Fibroblast of lung (primary cell): ENCODE results near the gene NF1. TPM values are rescaled to one million over a fixed set of nuclear protein-coding genes. Genes with fewer than 3 reads are reported as not detected.

Experiments
- DNase-seq, 2 donors: peaks; one replicate each; pipeline versions ENCODE4 v3.0.0 to v3.0.0-alpha.2; 2010; ENCODE audit warnings: low read depth in 2 of 2
- H2AFZ ChIP-seq: 2 replicates; pipeline ENCODE4 v1.5.1; 2012; ENCODE audit warnings: low read length, control low read depth, inconsistent platforms
- H3K27ac ChIP-seq: 2 replicates; pipeline ENCODE4 v1.5.1; 2011; ENCODE audit warnings: low read length, control low read depth; ENCODE audit not compliant: insufficient read depth
- H3K27me3 ChIP-seq: 2 replicates; pipeline ENCODE4 v1.5.1; 2011; ENCODE audit warnings: mild to moderate bottlenecking, low read length; ENCODE audit not compliant: control insufficient read depth, insufficient read depth
- H3K36me3 ChIP-seq: 2 replicates; pipeline ENCODE4 v1.5.1; 2011; ENCODE audit warnings: low read length; ENCODE audit not compliant: control insufficient read depth, insufficient read depth
- H3K4me1 ChIP-seq: 2 replicates; pipeline ENCODE4 v1.5.1; 2011; ENCODE audit warnings: low read length; ENCODE audit not compliant: control insufficient read depth, insufficient read depth; ENCODE audit errors: extremely low read depth
- H3K4me2 ChIP-seq: 2 replicates; pipeline ENCODE4 v1.5.1; 2011; ENCODE audit warnings: low read length, control low read depth; ENCODE audit not compliant: insufficient read depth; ENCODE audit errors: extremely low read depth
- H3K4me3 ChIP-seq, 4 experiments: fragments of 200-600 bp in 1 of 4; sonication (generic) in 1 of 4; replicated peaks in 1 of 4; 2 replicates each; pipeline ENCODE4 v1.5.1; 2011 to 2016; ENCODE audit warnings: low read length in 4 of 4, low read depth in 3 of 4, mild to moderate bottlenecking in 3 of 4, control low read depth in 2 of 4, inconsistent platforms in 1 of 4, mixed read lengths in 1 of 4; ENCODE audit not compliant: insufficient read depth in 1 of 4; ENCODE audit errors: control extremely low read depth in 1 of 4
- H3K79me2 ChIP-seq: 2 replicates; pipeline ENCODE4 v1.5.1; 2012; ENCODE audit warnings: mild to moderate bottlenecking, low read length, inconsistent platforms; ENCODE audit not compliant: control insufficient read depth, insufficient read depth
- H3K9ac ChIP-seq: 2 replicates; pipeline ENCODE4 v1.5.1; 2011; ENCODE audit warnings: mild to moderate bottlenecking, low read length, control low read depth; ENCODE audit not compliant: insufficient read depth
- H3K9me3 ChIP-seq: 2 replicates; pipeline ENCODE4 v1.5.1; 2012; ENCODE audit warnings: low read depth, low read length; ENCODE audit not compliant: control insufficient read depth, insufficient read depth
- H4K20me1 ChIP-seq: 2 replicates; pipeline ENCODE4 v1.5.1; 2011; ENCODE audit warnings: low read length; ENCODE audit not compliant: control insufficient read depth, insufficient read depth; ENCODE audit errors: extremely low read depth
- EZH2 ChIP-seq: IDR thresholded peaks from 2 replicates; pipeline ENCODE4 v1.5.1; 2012; ENCODE audit warnings: low read length, control low read depth, mild to moderate bottlenecking; ENCODE audit errors: missing control alignments
- polyA plus RNA-seq, 2 donors: library from polyadenylated mRNA; depleted of rRNA in 1 of 2; stranded (reverse) in 1 of 2; unstranded in 1 of 2; fragments of >200 nt; gene quantifications; 2 replicates each; pipeline ENCODE4 v1.2.1, GENCODE V29; 2011 to 2012; ENCODE audit warnings: missing spikeins in 1 of 2
- total RNA-seq: library from RNA; depleted of rRNA; stranded (reverse); fragments of >200 nt; gene quantifications from 2 replicates; pipeline ENCODE4 v1.2.1, GENCODE V29; 2014
- TF ChIP-seq, protein P1 (sequence below), 2 donors: IDR thresholded peaks in 1 of 2; conservative IDR thresholded peaks in 1 of 2; 1 replicate in 1 of 2; 2 replicates in 1 of 2; pipeline ENCODE4 v1.5.1; 2011 to 2012; ENCODE audit warnings: low read length in 2 of 2, control low read depth in 1 of 2, inconsistent platforms in 1 of 2, low read depth in 1 of 2, mild to moderate bottlenecking in 1 of 2

NF1 gene
- total and polyA plus RNA-seq, 2 donors (not counting 1 experiment from before 2014, with no cell fraction given) = 52.8 to 78.8 TPM

DNA sequence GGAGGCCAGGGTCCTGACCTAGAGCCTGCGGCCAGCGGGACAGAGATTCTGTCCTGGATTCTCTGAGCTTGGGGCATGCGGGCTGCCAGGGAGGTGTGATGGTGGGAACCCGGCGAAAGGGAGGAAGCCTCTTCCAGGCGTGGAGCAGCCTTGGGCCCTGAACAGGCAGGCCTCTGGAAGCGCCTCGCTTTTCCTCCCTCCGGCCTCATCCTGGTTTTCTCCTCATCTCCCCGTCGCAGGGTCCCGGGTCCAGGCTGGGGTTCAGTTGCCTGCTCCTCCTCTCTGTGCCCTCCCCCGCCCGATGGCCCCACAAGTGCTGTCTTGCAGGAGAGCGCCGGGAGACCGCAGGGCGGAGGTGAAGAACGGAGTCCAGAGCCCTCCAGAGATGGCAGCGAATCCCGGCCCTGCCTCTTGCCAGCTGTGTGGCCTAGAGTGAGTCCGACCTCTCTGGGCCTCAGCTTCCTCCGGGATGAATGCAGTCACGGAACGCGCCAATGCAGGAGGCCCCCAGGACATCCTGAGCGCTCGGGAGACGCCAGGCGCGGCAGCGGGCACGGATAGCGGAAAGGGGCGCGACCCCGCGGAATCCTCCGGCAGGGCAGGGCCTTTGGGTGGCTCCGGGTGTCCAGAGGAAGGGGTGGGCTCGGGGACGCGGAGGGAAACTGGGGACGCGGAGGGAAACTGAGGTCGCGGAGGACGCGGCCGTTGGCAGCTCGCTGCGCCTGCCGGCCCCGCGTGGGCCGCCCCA, 296.1 kb downstream of the NF1 start:
- no peak overlapping the region for H2AFZ ChIP-seq
- H3K4me2 ChIP-seq = peak overlapping the region; percentile 23
- TF ChIP-seq EZH2 = peak; percentile 91
- TF ChIP-seq, protein P1, sequence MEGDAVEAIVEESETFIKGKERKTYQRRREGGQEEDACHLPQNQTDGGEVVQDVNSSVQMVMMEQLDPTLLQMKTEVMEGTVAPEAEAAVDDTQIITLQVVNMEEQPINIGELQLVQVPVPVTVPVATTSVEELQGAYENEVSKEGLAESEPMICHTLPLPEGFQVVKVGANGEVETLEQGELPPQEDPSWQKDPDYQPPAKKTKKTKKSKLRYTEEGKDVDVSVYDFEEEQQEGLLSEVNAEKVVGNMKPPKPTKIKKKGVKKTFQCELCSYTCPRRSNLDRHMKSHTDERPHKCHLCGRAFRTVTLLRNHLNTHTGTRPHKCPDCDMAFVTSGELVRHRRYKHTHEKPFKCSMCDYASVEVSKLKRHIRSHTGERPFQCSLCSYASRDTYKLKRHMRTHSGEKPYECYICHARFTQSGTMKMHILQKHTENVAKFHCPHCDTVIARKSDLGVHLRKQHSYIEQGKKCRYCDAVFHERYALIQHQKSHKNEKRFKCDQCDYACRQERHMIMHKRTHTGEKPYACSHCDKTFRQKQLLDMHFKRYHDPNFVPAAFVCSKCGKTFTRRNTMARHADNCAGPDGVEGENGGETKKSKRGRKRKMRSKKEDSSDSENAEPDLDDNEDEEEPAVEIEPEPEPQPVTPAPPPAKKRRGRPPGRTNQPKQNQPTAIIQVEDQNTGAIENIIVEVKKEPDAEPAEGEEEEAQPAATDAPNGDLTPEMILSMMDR (conservative IDR thresholded peaks at IDR 0.05 in 1 of 2, IDR thresholded peaks at IDR 0.05 in 1 of 2; ENCODE audit: low read depth in 1 of 2, low read length in 2 of 2) = no peak
- H3K36me3 ChIP-seq = no peaks in the 10 kb centered on the region
- peaks cover 29% of the 10 kb centered on the region for H3K27me3 ChIP-seq
- H3K27ac ChIP-seq = no peak overlapping the region
- H3K9me3 ChIP-seq = no peaks in the 10 kb centered on the region
- no peak overlapping the region for H3K9ac ChIP-seq
- peak in 1 of 2 donors; percentile 2 for DNase-seq
- no peaks in the 10 kb centered on the region for H3K4me1 ChIP-seq
- peaks cover 2% of the 10 kb centered on the region for H4K20me1 ChIP-seq
- no peaks in the 10 kb centered on the region for H3K79me2 ChIP-seq
- H3K4me3 ChIP-seq = peak overlapping the region in 1 of 4 experiments; percentile 39

DNA sequence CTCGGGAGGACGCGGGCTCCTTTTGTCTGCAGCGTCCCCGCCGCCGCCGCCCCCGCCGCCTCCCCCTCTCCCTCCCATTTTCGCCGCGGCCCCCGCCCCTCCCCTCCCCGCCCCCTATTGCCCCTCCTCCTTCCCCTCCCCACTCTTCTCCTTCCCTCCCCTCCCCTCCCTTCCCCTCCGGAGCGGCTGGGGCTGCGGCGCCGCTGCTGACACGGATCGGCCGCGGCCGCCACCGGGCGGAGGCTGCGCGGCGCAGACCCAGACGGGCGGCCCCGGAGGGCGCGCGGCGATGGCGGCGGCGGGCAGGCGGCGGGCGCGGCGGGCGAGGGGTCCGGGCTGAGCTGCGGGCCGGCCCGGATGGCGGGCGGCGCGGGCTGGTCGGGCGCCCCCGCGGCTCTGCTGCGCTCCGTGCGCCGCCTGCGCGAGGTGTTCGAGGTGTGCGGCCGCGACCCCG, 296.7 kb downstream of the NF1 start, which contains the start of gene RAB11FIP4:
RAB11FIP4 (plus strand) TSS at position 180 of the 454 bp plus-strand sequence; CDS start at position 358, 178 bp downstream.
- peaks cover 29% of the 10 kb centered on the region for H3K27me3 ChIP-seq
- no peaks in the 10 kb centered on the region for H3K79me2 ChIP-seq
- H3K9me3 ChIP-seq = no peaks in the 10 kb centered on the region
- peak within 1 kb of the TSS; percentile 23 for H3K4me2 ChIP-seq
- no peak within 1 kb of the TSS for H3K27ac ChIP-seq
- peaks cover 2% of the 10 kb centered on the region for H4K20me1 ChIP-seq
- H3K36me3 ChIP-seq = no peaks in the 10 kb centered on the region
- TF ChIP-seq, protein P1 (conservative IDR thresholded peaks at IDR 0.05 in 1 of 2, IDR thresholded peaks at IDR 0.05 in 1 of 2; ENCODE audit: low read depth in 1 of 2, low read length in 2 of 2) = no peak
- TF ChIP-seq EZH2 = no peak
- peak within 1 kb of the TSS in 1 of 4 experiments; percentile 39 for H3K4me3 ChIP-seq
- H2AFZ ChIP-seq = no peak within 1 kb of the TSS
- peak; percentile 12 to 23 for DNase-seq
- no peak within 1 kb of the TSS for H3K9ac ChIP-seq
- H3K4me1 ChIP-seq = no peaks in the 10 kb centered on the region

DNA sequence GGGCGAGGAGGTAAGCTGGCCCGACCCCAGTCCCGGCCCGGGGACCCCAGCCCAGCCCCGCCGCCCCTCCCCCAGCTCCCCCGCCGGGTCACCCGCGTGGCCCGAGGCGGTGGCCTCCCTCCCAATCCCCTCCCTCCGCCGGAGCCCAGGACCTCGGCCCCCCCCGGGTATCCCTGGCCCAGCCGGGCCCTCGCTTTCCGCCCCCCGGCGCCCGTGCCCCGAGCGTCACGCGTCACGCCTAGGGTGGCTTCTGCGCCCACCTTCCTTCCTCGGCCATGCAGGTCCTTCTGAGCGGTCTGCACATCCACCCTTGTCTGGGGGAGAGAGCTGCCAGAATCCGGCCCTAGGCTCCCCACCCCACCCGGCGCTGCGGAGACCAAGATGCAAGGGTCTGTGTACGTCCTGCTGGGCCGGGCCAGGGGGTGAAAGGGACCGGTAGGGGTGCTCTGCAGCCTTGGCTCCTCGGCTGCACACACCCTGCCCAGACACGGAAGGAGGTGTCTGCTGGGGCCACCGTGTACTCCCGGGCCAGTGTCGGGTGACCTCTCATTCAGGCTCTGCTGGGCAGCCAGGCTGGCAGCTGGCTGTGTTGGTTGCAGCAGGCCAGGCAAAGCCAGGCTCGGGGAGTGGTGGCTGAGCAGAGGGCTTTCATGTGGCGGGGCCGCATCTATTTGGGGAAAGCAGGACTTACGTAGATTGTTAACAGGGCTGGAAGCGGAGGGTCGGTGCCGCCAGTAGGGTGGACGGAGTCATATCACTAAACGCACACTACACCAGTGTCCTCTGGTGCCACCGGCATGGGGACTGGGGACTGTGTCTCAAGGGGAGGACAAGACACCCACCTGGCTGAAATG, 297.5 kb downstream of the NF1 start:
- no peaks in the 10 kb centered on the region for H3K4me1 ChIP-seq
- no peak overlapping the region for H2AFZ ChIP-seq
- peaks cover 29% of the 10 kb centered on the region for H3K27me3 ChIP-seq
- H3K4me2 ChIP-seq = no peak overlapping the region
- TF ChIP-seq, protein P1 (conservative IDR thresholded peaks at IDR 0.05 in 1 of 2, IDR thresholded peaks at IDR 0.05 in 1 of 2; ENCODE audit: low read depth in 1 of 2, low read length in 2 of 2) = no peak
- peak; percentile 59 for TF ChIP-seq EZH2
- no peak overlapping the region for H3K9ac ChIP-seq
- no peaks in the 10 kb centered on the region for H3K36me3 ChIP-seq
- no peak overlapping the region for H3K27ac ChIP-seq
- no peak for DNase-seq
- H4K20me1 ChIP-seq = peaks cover 2% of the 10 kb centered on the region
- no peaks in the 10 kb centered on the region for H3K9me3 ChIP-seq
- H3K79me2 ChIP-seq = no peaks in the 10 kb centered on the region
- no peak overlapping the region for H3K4me3 ChIP-seq
